Neural crest cell (in vitro differentiated cells): Measurements from ENCODE around the gene MBD6. TPM values are rescaled to one million over a fixed set of nuclear protein-coding genes. Genes with fewer than 3 reads are reported as not detected.

Experiments used
- DNase-seq: peaks from one replicate; pipeline ENCODE4 v3.0.0; 2021; ENCODE audit warnings: low read depth, mixed read lengths, low spot score
- H3K27ac Mint-ChIP-seq: one replicate; pipeline ENCODE4 v1.8.0; 2021; ENCODE audit warnings: mild to moderate bottlenecking, mixed read lengths; ENCODE audit not compliant: unreplicated experiment
- H3K27me3 Mint-ChIP-seq: 2 replicates; pipeline ENCODE4 v1.8.0; 2021; ENCODE audit warnings: low read depth, mild to moderate bottlenecking, mixed read lengths
- H3K36me3 Mint-ChIP-seq: 2 replicates; pipeline ENCODE4 v1.8.0; 2021; ENCODE audit warnings: low read depth, mild to moderate bottlenecking, mixed read lengths
- H3K4me1 Mint-ChIP-seq: 2 replicates; pipeline ENCODE4 v1.8.0; 2021; ENCODE audit warnings: mixed read lengths
- H3K4me3 Mint-ChIP-seq: one replicate; pipeline ENCODE4 v1.8.0; 2021; ENCODE audit warnings: mild to moderate bottlenecking, mixed read lengths
- H3K9me3 Mint-ChIP-seq: 2 replicates; pipeline ENCODE4 v1.8.0; 2021; ENCODE audit warnings: mixed read lengths
- CTCF ChIP-seq: fragments of 200-600 bp; sonication (generic); conservative IDR thresholded peaks from 2 replicates; pipeline ENCODE4 v1.5.0; 2021; ENCODE audit warnings: antibody characterized with exemption, mild to moderate bottlenecking
- total RNA-seq: library from RNA; stranded (reverse); gene quantifications from 2 replicates; pipeline ENCODE4 v1.2.1, GENCODE V29; 2021

The MBD6 gene
- total RNA-seq, 1 donor from 2014 or later: 90.4 TPM

- H3K27ac Mint-ChIP-seq: peak overlapping the region; percentile 73
- peaks cover 29% of the 10 kb centered on the region for H3K4me1 Mint-ChIP-seq
- no peaks in the 10 kb centered on the region for H3K9me3 Mint-ChIP-seq
- H3K4me3 Mint-ChIP-seq: peak overlapping the region; percentile 80
- DNase-seq: no peak
- no peaks in the 10 kb centered on the region for H3K36me3 Mint-ChIP-seq
- no peak for TF ChIP-seq CTCF
- H3K27me3 Mint-ChIP-seq: peaks cover 63% of the 10 kb centered on the region
These were observed 30.2 kb downstream of the MBD6 start for GRCh38 chr12:57552835-57553313.

GRCh38 chr12:57553343-57554202 is 30.9 kb downstream of the MBD6 start:
- peak overlapping the region; percentile 80 for H3K4me3 Mint-ChIP-seq
- no peaks in the 10 kb centered on the region for H3K9me3 Mint-ChIP-seq
- H3K27me3 Mint-ChIP-seq: peaks cover 57% of the 10 kb centered on the region
- H3K36me3 Mint-ChIP-seq: no peaks in the 10 kb centered on the region
- peaks cover 29% of the 10 kb centered on the region for H3K4me1 Mint-ChIP-seq
- DNase-seq: no peak
- TF ChIP-seq CTCF: no peak
- H3K27ac Mint-ChIP-seq: peak overlapping the region; percentile 73

- Mint-ChIP-seq H3K27ac (no peak overlapping the region), H3K4me3 (no peak overlapping the region), H3K4me1 (peaks cover 29% of the 10 kb centered on the region), H3K27me3 (peaks cover 48% of the 10 kb centered on the region), H3K36me3 (no peaks in the 10 kb centered on the region), H3K9me3 (no peaks in the 10 kb centered on the region)
- no peak for DNase-seq
- no peak for TF ChIP-seq CTCF
These were observed 31.8 kb downstream of the MBD6 start for GRCh38 chr12:57554453-57554852.

GRCh38 chr12:57554897-57555296 is 32.3 kb downstream of the MBD6 start:
- Mint-ChIP-seq H3K9me3 (no peaks in the 10 kb centered on the region), H3K36me3 (no peaks in the 10 kb centered on the region), H3K4me3 (no peak overlapping the region), H3K27me3 (peaks cover 45% of the 10 kb centered on the region), H3K27ac (no peak overlapping the region), H3K4me1 (peaks cover 29% of the 10 kb centered on the region)
- no peak for TF ChIP-seq CTCF
- DNase-seq: no peak

- no peak overlapping the region for H3K27ac Mint-ChIP-seq
- H3K27me3 Mint-ChIP-seq: peaks cover 24% of the 10 kb centered on the region
- H3K9me3 Mint-ChIP-seq: no peaks in the 10 kb centered on the region
These were observed 36.2 kb downstream of the MBD6 start for GRCh38 chr12:57558864-57559263.

More at GRCh38 chr12:57558864-57559263, 36.2 kb downstream of the MBD6 start:
- Mint-ChIP-seq H3K4me3 (no peak overlapping the region), H3K4me1 (peaks cover 1% of the 10 kb centered on the region), H3K36me3 (no peaks in the 10 kb centered on the region)
- no peak for TF ChIP-seq CTCF
- no peak for DNase-seq
